Mammary epithelial cell (primary cell): ENCODE results near the gene XPNPEP3.

Source experiments
- EZH2 ChIP-seq: IDR thresholded peaks from 2 replicates; pipeline ENCODE4 v1.6.1; 2012; ENCODE audit warnings: low read length, inconsistent platforms, borderline replicate concordance
- TF ChIP-seq, protein P1 (sequence below), 2 donors: IDR thresholded peaks in 1 of 2; conservative IDR thresholded peaks in 1 of 2; 2 replicates each; pipeline ENCODE4 v1.5.1; 2011 to 2012; ENCODE audit warnings: inconsistent platforms in 2 of 2, low read length in 2 of 2, mild to moderate bottlenecking in 2 of 2, control low read depth in 1 of 2, low read depth in 1 of 2; ENCODE audit not compliant: insufficient read depth in 1 of 2; ENCODE audit errors: extremely low read depth in 1 of 2

DNA sequence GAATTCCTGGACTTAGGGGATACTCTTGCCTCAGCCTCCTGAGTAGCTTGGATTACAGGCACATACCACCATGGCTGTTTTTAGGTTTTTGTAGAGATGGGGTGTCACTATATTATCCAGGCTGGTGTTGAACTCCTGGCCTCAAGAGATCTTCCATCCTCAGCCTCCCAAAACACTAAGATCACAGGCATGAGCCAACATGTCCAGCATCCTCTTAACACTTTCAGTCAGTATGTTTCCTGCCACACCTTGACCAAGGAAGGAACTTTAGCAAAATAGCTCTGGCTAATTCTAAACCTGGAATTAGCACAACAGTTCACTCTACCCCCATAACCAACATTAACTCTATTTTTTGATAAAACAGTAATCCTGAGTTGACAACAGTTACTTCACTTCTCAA lies 32.2 kb downstream of the XPNPEP3 start:
- TF ChIP-seq, protein P1, sequence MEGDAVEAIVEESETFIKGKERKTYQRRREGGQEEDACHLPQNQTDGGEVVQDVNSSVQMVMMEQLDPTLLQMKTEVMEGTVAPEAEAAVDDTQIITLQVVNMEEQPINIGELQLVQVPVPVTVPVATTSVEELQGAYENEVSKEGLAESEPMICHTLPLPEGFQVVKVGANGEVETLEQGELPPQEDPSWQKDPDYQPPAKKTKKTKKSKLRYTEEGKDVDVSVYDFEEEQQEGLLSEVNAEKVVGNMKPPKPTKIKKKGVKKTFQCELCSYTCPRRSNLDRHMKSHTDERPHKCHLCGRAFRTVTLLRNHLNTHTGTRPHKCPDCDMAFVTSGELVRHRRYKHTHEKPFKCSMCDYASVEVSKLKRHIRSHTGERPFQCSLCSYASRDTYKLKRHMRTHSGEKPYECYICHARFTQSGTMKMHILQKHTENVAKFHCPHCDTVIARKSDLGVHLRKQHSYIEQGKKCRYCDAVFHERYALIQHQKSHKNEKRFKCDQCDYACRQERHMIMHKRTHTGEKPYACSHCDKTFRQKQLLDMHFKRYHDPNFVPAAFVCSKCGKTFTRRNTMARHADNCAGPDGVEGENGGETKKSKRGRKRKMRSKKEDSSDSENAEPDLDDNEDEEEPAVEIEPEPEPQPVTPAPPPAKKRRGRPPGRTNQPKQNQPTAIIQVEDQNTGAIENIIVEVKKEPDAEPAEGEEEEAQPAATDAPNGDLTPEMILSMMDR (conservative IDR thresholded peaks at IDR 0.05 in 1 of 2, IDR thresholded peaks at IDR 0.05 in 1 of 2; ENCODE audit: extremely low read depth in 1 of 2, insufficient read depth in 1 of 2, low read depth in 1 of 2, low read length in 2 of 2), result no peak
- TF ChIP-seq EZH2, result no peak
